ENCODE data around the gene BICD2.

The BICD2 gene

DNA sequence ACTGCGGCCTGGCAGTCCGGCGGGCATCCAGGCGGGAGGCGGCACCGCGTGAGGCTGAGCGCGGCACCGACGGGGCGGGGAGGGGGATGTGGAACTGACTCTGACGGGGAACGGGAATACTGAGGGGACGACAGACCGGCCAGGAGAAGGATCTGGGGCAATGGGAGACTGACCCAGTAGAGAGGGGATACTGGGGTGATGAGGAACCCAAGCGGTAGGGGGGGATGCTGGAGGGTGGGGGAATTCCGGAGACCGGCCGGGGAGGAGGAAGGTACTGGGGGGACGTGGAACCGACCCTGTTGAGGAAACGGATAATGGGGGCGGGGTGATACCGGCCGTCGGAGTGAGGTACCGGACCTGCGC lies 95.1 kb downstream of the BICD2 start:
- Mint-ChIP-seq H3K4me3 (peak overlapping the region; percentile 94), H3K27ac (peak overlapping the region; percentile 90), H3K27me3 (no peaks in the 10 kb centered on the region), H3K4me1 (ENCODE audit: low read depth) (peaks cover 43% of the 10 kb centered on the region), H3K36me3 (ENCODE audit: low read depth) (peaks cover 35% of the 10 kb centered on the region), H3K9me3 (no peaks in the 10 kb centered on the region)

DNA sequence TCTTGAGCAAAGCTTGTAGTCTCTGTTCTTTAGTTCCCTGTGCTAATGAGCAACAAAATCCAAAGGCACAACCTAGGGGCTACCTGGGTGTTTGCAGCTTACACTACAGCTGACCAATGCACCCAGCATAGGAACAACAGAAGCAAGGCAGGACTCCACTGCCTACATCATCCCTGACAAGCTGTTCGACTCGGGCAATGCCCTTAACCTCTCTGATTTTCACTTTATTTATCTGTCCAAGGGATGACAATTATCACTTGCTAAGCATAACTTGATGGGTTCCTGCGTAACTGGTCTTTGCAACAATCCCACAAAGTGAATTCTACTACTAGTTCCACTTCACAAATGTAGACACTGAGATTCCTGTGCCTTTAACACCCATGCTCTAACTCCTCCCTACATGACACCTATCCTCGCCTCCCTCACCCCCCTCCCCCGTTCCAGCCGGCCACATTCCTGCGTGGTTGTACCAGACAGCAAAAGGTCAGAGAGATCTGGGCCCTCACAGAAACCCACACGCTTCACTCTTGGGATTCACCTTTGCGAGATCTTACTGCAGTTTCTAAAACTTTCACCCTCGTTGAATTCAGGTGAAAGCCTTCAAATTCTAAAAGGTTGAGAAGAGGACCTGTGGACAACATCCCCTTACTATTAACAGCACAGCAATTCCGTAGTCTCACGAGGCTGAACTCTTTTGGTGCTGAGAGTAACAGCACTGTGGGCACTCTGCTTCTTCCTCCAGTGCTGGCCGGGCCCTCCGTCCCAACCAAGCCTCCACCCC lies 95.7 kb downstream of the BICD2 start:
- Mint-ChIP-seq H3K36me3 (ENCODE audit: low read depth) (peaks cover 35% of the 10 kb centered on the region), H3K27ac (peak overlapping the region; percentile 90), H3K9me3 (no peaks in the 10 kb centered on the region), H3K27me3 (no peaks in the 10 kb centered on the region), H3K4me3 (peak overlapping the region; percentile 94), H3K4me1 (ENCODE audit: low read depth) (peaks cover 49% of the 10 kb centered on the region)

DNA sequence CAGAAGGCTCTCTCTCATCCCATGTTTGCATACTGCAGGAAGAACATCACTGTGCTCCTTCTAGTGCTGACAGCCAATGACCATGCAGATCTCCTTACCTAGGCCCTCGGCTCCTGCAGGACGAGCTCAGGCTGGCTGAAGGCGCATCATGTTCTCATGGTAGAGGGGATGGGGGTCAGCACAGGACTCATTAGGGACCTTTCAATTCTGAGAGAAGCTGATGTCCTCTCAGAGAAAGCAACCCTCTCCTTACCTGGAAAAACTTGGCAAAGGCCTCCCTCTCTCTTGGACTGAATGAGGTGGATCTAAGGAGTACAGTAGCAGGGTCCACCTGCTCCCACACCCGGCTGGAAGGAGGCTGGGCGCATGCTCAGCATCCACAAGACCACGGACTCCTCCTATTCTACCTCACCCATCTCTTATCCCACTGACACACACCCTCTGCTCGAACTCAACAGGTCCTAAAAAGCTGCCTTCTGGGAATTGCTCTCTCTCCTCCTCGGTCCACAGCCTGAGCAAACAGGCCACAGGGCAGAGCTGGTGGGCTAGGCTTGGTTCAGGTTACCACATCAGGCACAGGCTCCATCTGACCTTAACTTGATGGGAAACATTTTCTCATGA lies 97.6 kb downstream of the BICD2 start:
- peaks cover 40% of the 10 kb centered on the region for H3K36me3 Mint-ChIP-seq (ENCODE audit: low read depth)
- H3K4me3 Mint-ChIP-seq: no peak overlapping the region
- H3K9me3 Mint-ChIP-seq: no peaks in the 10 kb centered on the region
- peaks cover 56% of the 10 kb centered on the region for H3K4me1 Mint-ChIP-seq (ENCODE audit: low read depth)
- no peaks in the 10 kb centered on the region for H3K27me3 Mint-ChIP-seq
- H3K27ac Mint-ChIP-seq: peak overlapping the region; percentile 28

DNA sequence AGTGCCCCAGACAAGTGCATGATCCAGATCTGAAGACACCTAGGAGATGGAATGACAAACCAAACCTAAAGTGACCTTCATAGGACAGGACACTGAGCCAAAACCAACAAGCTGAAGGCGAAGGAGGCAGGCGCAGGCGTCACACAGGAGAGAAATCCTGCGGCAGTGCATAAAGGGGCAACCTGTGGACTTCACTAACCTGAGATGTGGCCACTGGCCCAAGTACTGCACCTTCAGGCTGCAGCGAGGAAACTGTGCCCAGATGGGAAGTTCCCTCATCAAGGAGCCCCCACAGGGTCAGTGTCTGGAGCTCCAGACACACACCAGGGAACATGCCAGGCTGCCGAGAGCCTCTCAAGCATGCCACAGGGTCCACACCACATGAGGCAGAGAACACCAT lies 98.4 kb downstream of the BICD2 start:
- H3K27ac Mint-ChIP-seq: no peak overlapping the region
- H3K9me3 Mint-ChIP-seq: no peaks in the 10 kb centered on the region
- H3K4me1 Mint-ChIP-seq (ENCODE audit: low read depth): peaks cover 56% of the 10 kb centered on the region
- H3K27me3 Mint-ChIP-seq: no peaks in the 10 kb centered on the region
- peaks cover 44% of the 10 kb centered on the region for H3K36me3 Mint-ChIP-seq (ENCODE audit: low read depth)
- H3K4me3 Mint-ChIP-seq: no peak overlapping the region

DNA sequence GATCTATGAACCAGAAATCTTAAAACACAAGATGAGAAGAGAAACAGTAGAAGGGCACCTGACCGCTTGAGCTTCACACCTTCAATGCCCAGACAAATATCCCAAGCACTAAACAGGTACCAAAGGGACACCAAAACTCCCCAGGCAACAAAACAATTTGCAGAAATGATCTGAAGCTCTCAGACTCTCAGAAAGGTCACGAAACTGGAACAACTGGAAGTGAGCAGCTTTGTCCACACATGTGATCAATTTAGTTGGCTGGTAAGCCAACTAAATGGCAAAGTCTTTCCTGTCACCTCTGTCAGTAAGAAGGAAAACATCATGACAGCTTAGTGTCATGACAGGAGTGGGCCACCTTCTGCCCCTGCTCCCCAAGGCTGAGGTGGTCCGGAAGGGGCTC lies 98.8 kb downstream of the BICD2 start:
- Mint-ChIP-seq H3K9me3 (no peaks in the 10 kb centered on the region), H3K4me1 (ENCODE audit: low read depth) (peaks cover 56% of the 10 kb centered on the region), H3K36me3 (ENCODE audit: low read depth) (peaks cover 44% of the 10 kb centered on the region), H3K4me3 (no peak overlapping the region), H3K27ac (peak overlapping the region; percentile 38), H3K27me3 (no peaks in the 10 kb centered on the region)

DNA sequence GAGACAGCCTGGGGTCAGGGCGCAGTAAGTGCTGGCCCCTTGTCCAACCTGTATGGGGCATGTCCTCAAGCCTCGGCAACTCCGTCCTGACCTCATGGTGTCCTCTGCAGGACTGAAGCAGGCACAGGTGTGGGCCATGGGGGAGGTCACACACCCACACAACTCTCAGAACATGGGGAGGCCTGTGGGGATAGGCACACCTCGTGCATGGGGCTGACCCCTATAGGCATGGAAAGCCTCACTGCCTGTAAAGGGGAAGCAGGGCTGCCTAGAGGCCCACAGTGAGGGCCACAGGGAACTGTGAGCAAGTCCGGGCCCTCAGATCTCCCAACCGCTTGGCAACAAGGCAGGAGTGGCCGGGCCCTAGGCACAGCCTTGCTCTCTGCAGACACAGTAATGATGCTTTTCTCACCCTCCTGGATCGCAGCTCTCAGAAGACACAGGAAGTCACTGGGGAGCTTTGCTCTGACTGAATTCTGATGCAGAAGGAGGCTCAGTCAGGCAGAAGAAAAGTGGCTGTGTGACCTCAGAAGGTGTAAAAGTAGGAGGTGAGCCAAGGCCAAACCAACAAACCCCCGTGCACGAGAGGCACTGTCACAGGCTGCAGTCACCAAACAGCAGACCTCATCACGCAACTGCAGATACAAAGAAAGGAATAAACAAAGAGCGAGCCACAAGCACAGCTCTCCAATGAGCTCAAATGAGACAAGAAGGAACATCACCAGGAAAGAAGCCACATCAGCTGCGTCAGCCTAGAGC lies 100.1 kb downstream of the BICD2 start:
- peak overlapping the region; percentile 66 for H3K27ac Mint-ChIP-seq
- peaks cover 56% of the 10 kb centered on the region for H3K4me1 Mint-ChIP-seq (ENCODE audit: low read depth)
- H3K9me3 Mint-ChIP-seq: no peaks in the 10 kb centered on the region
- peak overlapping the region; percentile 44 for H3K4me3 Mint-ChIP-seq
- H3K27me3 Mint-ChIP-seq: no peaks in the 10 kb centered on the region
- H3K36me3 Mint-ChIP-seq (ENCODE audit: low read depth): peaks cover 44% of the 10 kb centered on the region

DNA sequence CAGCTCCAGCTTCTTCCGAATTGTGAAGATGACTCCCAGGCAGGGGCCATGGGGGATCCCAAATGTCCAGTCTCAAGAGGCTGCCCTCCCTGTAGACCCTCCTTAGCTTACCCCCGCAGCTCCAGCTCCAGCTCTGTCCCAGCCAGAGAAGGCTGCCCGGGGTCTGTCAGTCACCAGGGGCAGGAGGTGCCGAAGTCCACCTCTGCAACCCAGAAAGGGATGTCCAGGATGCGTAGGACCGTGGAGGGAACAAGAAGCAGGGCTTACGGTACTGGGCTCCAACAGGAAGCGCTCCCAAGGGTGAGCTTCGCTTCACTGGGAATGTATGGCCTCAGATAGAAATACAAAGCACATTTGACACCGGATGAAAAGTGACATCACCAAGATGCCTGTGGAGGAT lies 100.7 kb downstream of the BICD2 start:
- peaks cover 40% of the 10 kb centered on the region for H3K36me3 Mint-ChIP-seq (ENCODE audit: low read depth)
- H3K9me3 Mint-ChIP-seq: no peaks in the 10 kb centered on the region
- H3K27ac Mint-ChIP-seq: no peak overlapping the region

DNA sequence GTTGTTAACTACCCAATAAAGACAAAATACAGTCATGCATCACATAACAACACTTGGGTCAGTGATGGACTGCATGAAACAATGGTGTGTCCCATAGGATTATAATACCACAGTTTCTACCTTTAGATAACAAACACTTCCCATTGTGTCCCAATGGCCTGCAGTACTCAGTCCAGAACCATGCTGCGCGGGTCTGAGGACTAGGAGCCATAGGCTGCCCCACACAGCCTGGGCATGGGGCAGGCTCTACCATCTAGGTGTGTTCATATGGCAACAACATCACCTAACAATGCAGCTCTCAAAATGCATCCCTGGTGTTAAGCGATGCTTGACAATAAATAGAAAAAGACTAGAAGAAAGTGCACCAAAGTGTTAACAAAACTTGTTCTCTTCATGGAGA lies 101.5 kb downstream of the BICD2 start:
- Mint-ChIP-seq H3K36me3 (ENCODE audit: low read depth) (peaks cover 37% of the 10 kb centered on the region), H3K4me1 (ENCODE audit: low read depth) (peaks cover 44% of the 10 kb centered on the region), H3K27me3 (no peaks in the 10 kb centered on the region), H3K27ac (peak overlapping the region; percentile 49), H3K4me3 (no peak overlapping the region), H3K9me3 (no peaks in the 10 kb centered on the region)

More for the DNA sequence above, 100.7 kb downstream of the BICD2 start:
- Mint-ChIP-seq H3K4me3 (no peak overlapping the region), H3K4me1 (ENCODE audit: low read depth) (peaks cover 52% of the 10 kb centered on the region), H3K27me3 (no peaks in the 10 kb centered on the region)

DNA sequence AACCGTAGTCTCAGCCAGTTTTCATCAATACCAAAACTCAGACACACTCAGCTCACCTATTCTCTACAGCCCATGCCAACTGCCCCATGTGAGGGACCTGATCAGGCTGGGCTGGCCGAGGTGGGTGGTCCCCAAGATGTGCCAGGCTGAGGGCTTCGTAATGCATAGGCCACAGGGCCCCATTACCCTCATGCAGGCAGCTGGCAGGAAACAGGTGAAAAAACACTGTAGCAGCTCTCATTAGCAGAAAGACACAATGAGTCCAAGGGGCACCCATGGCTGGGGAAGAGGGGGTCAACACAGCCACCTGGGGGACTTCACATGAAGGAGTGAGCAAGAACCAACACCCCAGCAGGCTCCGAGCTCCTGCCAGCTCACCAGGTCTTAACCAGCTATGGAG lies 102.9 kb downstream of the BICD2 start:
- H3K27me3 Mint-ChIP-seq: no peaks in the 10 kb centered on the region
- no peak overlapping the region for H3K4me3 Mint-ChIP-seq
- no peaks in the 10 kb centered on the region for H3K9me3 Mint-ChIP-seq
- peaks cover 31% of the 10 kb centered on the region for H3K36me3 Mint-ChIP-seq (ENCODE audit: low read depth)
- peak overlapping the region; percentile 1 for H3K27ac Mint-ChIP-seq
- peaks cover 31% of the 10 kb centered on the region for H3K4me1 Mint-ChIP-seq (ENCODE audit: low read depth)

All from stimulated activated naive CD8-positive, alpha-beta T cell treated with anti-CD3 and anti-CD28 coated beads, Interleukin-15, Interleukin-2, amounts not matched to agents 100 ng/mL and 50 ng/mL, for 24 hours (primary cell).